Measurements from ENCODE around the gene CAMKK2.

The CAMKK2 gene

GRCh38 chr12:121277374-121277759 is 19.1 kb downstream of the CAMKK2 start:
- no peaks in the 10 kb centered on the region for H3K79me2 ChIP-seq (ENCODE audit: insufficient read depth, low read length)
- no peak overlapping the region for H2AFZ ChIP-seq (ENCODE audit: low read length)
- H3K9ac ChIP-seq (ENCODE audit: low read length), result no peak overlapping the region
- no peaks in the 10 kb centered on the region for H4K20me1 ChIP-seq (ENCODE audit: insufficient read depth, low read length)
- H3K27me3 ChIP-seq (ENCODE audit: insufficient read depth, low read length), result no peaks in the 10 kb centered on the region
- H3K4me2 ChIP-seq (ENCODE audit: low read length), result no peak overlapping the region
- H3K4me3 ChIP-seq (ENCODE audit: low read depth, low read length, poor library complexity, severe bottlenecking), result no peak overlapping the region
- H3K36me3 ChIP-seq (ENCODE audit: insufficient read depth, low read length), result peaks cover 22% of the 10 kb centered on the region
- H3K9me3 ChIP-seq (ENCODE audit: low read length), result no peaks in the 10 kb centered on the region
- no peaks in the 10 kb centered on the region for H3F3A ChIP-seq (ENCODE audit: insufficient read depth, low read length)
- TF ChIP-seq CTCF (IDR thresholded peaks at IDR 0.05; ENCODE audit: low read length) (no peak), EZH2 (IDR thresholded peaks at IDR 0.05; ENCODE audit: borderline replicate concordance, low read length) (no peak)
- H3K27ac ChIP-seq (ENCODE audit: low read depth, low read length, poor library complexity, severe bottlenecking), result no peak overlapping the region
- H3K9me2 ChIP-seq (ENCODE audit: low read depth, low read length), result no peaks in the 10 kb centered on the region
- H3K4me1 ChIP-seq (ENCODE audit: insufficient read depth, low read length, severe bottlenecking), result no peaks in the 10 kb centered on the region

DNA sequence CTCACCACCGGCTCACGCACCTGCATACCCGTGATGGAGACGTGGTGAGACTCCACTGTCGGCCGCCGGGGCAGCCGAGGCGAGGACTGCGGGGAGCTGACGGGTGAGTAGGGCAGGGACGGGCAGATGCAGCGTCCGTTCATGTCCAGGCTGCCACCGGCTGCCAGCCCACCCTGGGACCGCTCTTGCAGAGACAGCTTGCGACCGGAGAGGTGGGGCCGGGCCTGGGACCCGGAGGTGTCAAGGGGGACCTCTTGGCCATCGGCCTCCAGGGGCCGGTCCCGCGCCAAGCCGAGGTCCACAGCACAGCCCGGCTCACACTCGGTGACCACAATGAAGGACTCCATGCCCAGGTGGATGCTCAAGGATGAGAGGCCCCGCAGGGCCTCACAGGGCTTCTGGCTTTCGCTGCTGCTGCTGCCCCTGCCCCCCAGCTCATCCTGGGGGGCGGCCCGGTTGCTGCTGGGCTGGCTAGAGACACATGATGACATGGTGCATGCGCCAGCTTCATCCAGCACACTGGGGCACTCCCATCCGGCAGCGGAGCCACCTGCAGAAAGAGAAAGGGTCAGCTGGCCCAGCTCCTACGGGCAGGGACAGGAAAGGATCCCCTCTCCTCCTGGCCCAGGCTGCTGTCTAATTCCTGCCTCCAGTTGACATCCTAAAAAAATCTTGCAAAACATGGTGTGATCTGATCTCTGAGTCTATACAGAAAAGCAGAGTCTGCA is 22.3 kb downstream of the CAMKK2 start:
- Histone ChIP-seq H3K4me2 (ENCODE audit: low read length) (no peak overlapping the region), H3K9me3 (ENCODE audit: low read length) (no peaks in the 10 kb centered on the region), H3K4me1 (ENCODE audit: insufficient read depth, low read length, severe bottlenecking) (no peaks in the 10 kb centered on the region), H3K4me3 (ENCODE audit: low read depth, low read length, poor library complexity, severe bottlenecking) (no peak overlapping the region), H3K9me2 (ENCODE audit: low read depth, low read length) (no peaks in the 10 kb centered on the region), H3K9ac (ENCODE audit: low read length) (no peak overlapping the region), H4K20me1 (ENCODE audit: insufficient read depth, low read length) (no peaks in the 10 kb centered on the region), H3K27ac (ENCODE audit: low read depth, low read length, poor library complexity, severe bottlenecking) (no peak overlapping the region), H2AFZ (ENCODE audit: low read length) (no peak overlapping the region), H3F3A (ENCODE audit: insufficient read depth, low read length) (no peaks in the 10 kb centered on the region), H3K36me3 (ENCODE audit: insufficient read depth, low read length) (peaks cover 33% of the 10 kb centered on the region), H3K27me3 (ENCODE audit: insufficient read depth, low read length) (no peaks in the 10 kb centered on the region), H3K79me2 (ENCODE audit: insufficient read depth, low read length) (no peaks in the 10 kb centered on the region)
- no peak for TF ChIP-seq EZH2 (IDR thresholded peaks at IDR 0.05; ENCODE audit: borderline replicate concordance, low read length)
- TF ChIP-seq CTCF (IDR thresholded peaks at IDR 0.05; ENCODE audit: low read length), result no peak

- TF ChIP-seq CTCF (IDR thresholded peaks at IDR 0.05; ENCODE audit: low read length) (no peak), EZH2 (IDR thresholded peaks at IDR 0.05; ENCODE audit: borderline replicate concordance, low read length) (no peak)
- H3F3A ChIP-seq (ENCODE audit: insufficient read depth, low read length), result no peaks in the 10 kb centered on the region
- H3K4me1 ChIP-seq (ENCODE audit: insufficient read depth, low read length, severe bottlenecking), result no peaks in the 10 kb centered on the region
- peaks cover 40% of the 10 kb centered on the region for H3K36me3 ChIP-seq (ENCODE audit: insufficient read depth, low read length)
- no peaks in the 10 kb centered on the region for H3K9me2 ChIP-seq (ENCODE audit: low read depth, low read length)
- H3K79me2 ChIP-seq (ENCODE audit: insufficient read depth, low read length), result no peaks in the 10 kb centered on the region
- no peak overlapping the region for H2AFZ ChIP-seq (ENCODE audit: low read length)
- H3K27me3 ChIP-seq (ENCODE audit: insufficient read depth, low read length), result no peaks in the 10 kb centered on the region
- no peaks in the 10 kb centered on the region for H3K9me3 ChIP-seq (ENCODE audit: low read length)
- no peak overlapping the region for H3K4me3 ChIP-seq (ENCODE audit: low read depth, low read length, poor library complexity, severe bottlenecking)
- H3K4me2 ChIP-seq (ENCODE audit: low read length), result no peak overlapping the region
- no peak overlapping the region for H3K27ac ChIP-seq (ENCODE audit: low read depth, low read length, poor library complexity, severe bottlenecking)
- H4K20me1 ChIP-seq (ENCODE audit: insufficient read depth, low read length), result no peaks in the 10 kb centered on the region
- H3K9ac ChIP-seq (ENCODE audit: low read length), result no peak overlapping the region
Observed at GRCh38 chr12:121273364-121273896, 23.1 kb downstream of the CAMKK2 start.
